Measurements from ENCODE around the gene AFF3. TPM values are rescaled to one million over a fixed set of nuclear protein-coding genes. Genes with fewer than 3 reads are reported as not detected.

The AFF3 gene
- total and polyA plus RNA-seq, 12 donors, result 1.1 to 7.5 (median 3.9) TPM

GRCh38 chr2:100011272-100011731 is 131.1 kb downstream of the AFF3 start:
- no peak for DNase-seq
- H3K27me3 ChIP-seq, result no peaks in the 10 kb centered on the region
- TF ChIP-seq CTCF (IDR thresholded peaks at IDR 0.05) (no peak), POLR2A (IDR thresholded peaks at IDR 0.05) (no peak)
- H3K27ac ChIP-seq, result no peak overlapping the region
- no peak overlapping the region for H3K4me3 ChIP-seq
- intact Hi-C loops (cut with DNase I), result no loop called here
- H3K36me3 ChIP-seq (replicated peaks in 1 of 2), result no peaks in the 10 kb centered on the region
- peaks cover 0 to 13% of the 10 kb centered on the region in 2 donors for H3K4me1 ChIP-seq (replicated peaks in 1 of 2)
- WGBS, 4 donors, result 60 to 73% (median 67%) methylated on average over 5 of the region's 5 CpGs
- H3K9me3 ChIP-seq (replicated peaks in 1 of 3), result no peaks in the 10 kb centered on the region

- Histone ChIP-seq H3K9me3 (replicated peaks in 1 of 3) (no peaks in the 10 kb centered on the region), H3K27ac (no peak overlapping the region), H3K27me3 (no peaks in the 10 kb centered on the region), H3K36me3 (replicated peaks in 1 of 2) (no peaks in the 10 kb centered on the region), H3K4me1 (replicated peaks in 1 of 2) (peaks cover 0 to 13% of the 10 kb centered on the region in 2 donors), H3K4me3 (no peak overlapping the region)
- intact Hi-C loops (cut with DNase I), result no loop called here
- TF ChIP-seq CTCF (IDR thresholded peaks at IDR 0.05), result no peak
- TF ChIP-seq POLR2A (IDR thresholded peaks at IDR 0.05), result no peak
- WGBS, 4 donors, result 88 to 97% (median 94%) methylated on average over 5 of the region's 5 CpGs
- DNase-seq, result no peak
Measured at GRCh38 chr2:100010606-100011005, 131.8 kb downstream of the AFF3 start.

GRCh38 chr2:100009743-100010142 is 132.6 kb downstream of the AFF3 start:
- Histone ChIP-seq H3K27me3 (no peaks in the 10 kb centered on the region), H3K9me3 (replicated peaks in 1 of 3) (no peaks in the 10 kb centered on the region), H3K36me3 (replicated peaks in 1 of 2) (no peaks in the 10 kb centered on the region), H3K4me3 (no peak overlapping the region), H3K4me1 (replicated peaks in 1 of 2) (peaks cover 0 to 13% of the 10 kb centered on the region in 2 donors), H3K27ac (no peak overlapping the region)
- DNase-seq, result no peak
- TF ChIP-seq POLR2A (IDR thresholded peaks at IDR 0.05), result no peak
- no peak for TF ChIP-seq CTCF (IDR thresholded peaks at IDR 0.05)
- 75 to 88% (median 83%) methylated on average over 6 of the region's 6 CpGs for WGBS, 4 donors
- intact Hi-C loops (cut with DNase I), result loop anchor here in 1 of 2 donors (10.0 kb wide), 1 partner anchor 455 kb away; no protein-coding TSS in a partner anchor

GRCh38 chr2:100008956-100009355 is 133.4 kb downstream of the AFF3 start:
- no peak overlapping the region for H3K27ac ChIP-seq
- peaks cover 0 to 9% of the 10 kb centered on the region in 2 donors for H3K4me1 ChIP-seq (replicated peaks in 1 of 2)
- no peak for TF ChIP-seq POLR2A (IDR thresholded peaks at IDR 0.05)
- TF ChIP-seq CTCF (IDR thresholded peaks at IDR 0.05), result no peak
- H3K36me3 ChIP-seq (replicated peaks in 1 of 2), result no peaks in the 10 kb centered on the region
- H3K27me3 ChIP-seq, result no peaks in the 10 kb centered on the region
- no peak for DNase-seq
- H3K4me3 ChIP-seq, result no peak overlapping the region
- intact Hi-C loops (cut with DNase I), result loop anchor here in 1 of 2 donors (10.0 kb wide), 1 partner anchor 454 kb away; no protein-coding TSS in a partner anchor
- WGBS, 4 donors, result 55 to 68% (median 62%) methylated on average over 2 of the region's 2 CpGs
- no peaks in the 10 kb centered on the region for H3K9me3 ChIP-seq (replicated peaks in 1 of 3)
